HG03039 (cell line): ENCODE data around the gene FBH1.
"Not testable (repeated sequence)": the region's sequence is repeated elsewhere in the genome, so short reads cannot be mapped to it uniquely, and the experiment has no call there.

Experiments
- ATAC-seq: cut with Tn5 transposase; IDR thresholded peaks from one replicate; pipeline ENCODE4 v1.9.1; 2021; ENCODE audit warnings: mild to moderate bottlenecking, moderate library complexity; ENCODE audit not compliant: unreplicated experiment

Gene FBH1

GRCh38 chr10:5956146-5956936 is 66.3 kb downstream of the FBH1 start:
- ATAC-seq, result no peak

- no peak for ATAC-seq
Observed at GRCh38 chr10:5958077-5958476, 68.0 kb downstream of the FBH1 start.

GRCh38 chr10:5958675-5959074 is 68.6 kb downstream of the FBH1 start:
- no peak for ATAC-seq

- no peak for ATAC-seq
Observed at GRCh38 chr10:5959142-5959541, 69.1 kb downstream of the FBH1 start.

GRCh38 chr10:5959581-5960069 is 69.6 kb downstream of the FBH1 start:
- ATAC-seq, result no peak

DNA sequence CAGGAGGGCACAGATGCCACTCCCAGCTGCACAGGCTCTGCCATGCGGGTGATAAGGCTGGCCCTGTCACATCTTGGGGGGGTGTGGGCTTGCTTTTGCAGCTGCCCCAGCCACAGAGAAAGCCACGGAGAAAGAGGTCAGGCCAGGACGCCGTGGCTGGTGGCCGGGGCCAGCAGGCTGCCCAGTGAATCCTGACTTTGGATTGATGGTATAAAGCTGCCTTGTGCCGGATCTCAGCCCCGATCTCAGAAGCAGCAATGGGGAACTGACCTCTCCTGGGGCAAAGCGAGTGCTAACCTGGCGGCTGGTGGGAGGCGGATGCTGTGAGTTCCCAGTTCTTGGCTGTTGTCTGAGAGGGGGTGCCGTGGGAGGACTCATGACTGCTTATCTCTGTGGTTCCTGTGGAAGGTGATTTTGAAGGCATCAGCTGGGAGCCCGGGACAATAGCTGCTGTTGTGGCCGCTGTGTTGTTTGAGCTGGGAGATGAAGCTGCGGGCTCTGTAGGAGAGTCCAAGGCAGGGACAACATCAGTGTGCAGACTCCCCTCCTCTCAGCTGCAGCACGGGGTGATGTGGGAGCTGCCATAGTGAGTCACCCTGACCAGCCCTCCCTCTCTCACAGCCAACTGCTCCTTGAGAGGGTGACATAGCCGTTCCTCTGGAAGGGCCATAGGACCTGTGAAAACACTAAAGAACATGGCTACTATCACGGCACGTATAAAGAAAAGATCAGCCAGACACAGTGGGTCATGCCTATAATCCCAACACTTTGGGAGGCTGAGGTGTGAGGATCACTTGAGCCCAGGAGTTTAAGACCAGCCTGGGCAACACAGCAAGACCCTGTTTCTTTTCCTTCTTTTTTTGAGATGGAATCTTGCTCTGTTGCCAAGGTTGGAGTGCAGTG is 70.3 kb downstream of the FBH1 start:
- no peak for ATAC-seq

DNA sequence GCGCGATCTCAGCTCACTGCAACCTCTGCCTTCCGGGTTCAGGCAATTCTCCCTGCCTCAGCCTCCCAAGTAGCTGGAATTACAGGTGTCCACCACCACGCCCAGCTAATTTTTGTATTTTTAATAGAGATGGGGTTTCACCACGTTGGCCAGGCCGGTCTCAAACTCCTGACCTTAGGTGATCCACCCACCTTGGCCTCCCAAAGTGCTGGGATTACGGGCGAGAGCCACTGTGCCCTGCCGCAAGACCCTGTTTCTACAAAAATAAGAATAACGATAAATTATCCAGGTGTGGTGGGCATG is 70.9 kb downstream of the FBH1 start:
- ATAC-seq, result not testable (repeated sequence)

DNA sequence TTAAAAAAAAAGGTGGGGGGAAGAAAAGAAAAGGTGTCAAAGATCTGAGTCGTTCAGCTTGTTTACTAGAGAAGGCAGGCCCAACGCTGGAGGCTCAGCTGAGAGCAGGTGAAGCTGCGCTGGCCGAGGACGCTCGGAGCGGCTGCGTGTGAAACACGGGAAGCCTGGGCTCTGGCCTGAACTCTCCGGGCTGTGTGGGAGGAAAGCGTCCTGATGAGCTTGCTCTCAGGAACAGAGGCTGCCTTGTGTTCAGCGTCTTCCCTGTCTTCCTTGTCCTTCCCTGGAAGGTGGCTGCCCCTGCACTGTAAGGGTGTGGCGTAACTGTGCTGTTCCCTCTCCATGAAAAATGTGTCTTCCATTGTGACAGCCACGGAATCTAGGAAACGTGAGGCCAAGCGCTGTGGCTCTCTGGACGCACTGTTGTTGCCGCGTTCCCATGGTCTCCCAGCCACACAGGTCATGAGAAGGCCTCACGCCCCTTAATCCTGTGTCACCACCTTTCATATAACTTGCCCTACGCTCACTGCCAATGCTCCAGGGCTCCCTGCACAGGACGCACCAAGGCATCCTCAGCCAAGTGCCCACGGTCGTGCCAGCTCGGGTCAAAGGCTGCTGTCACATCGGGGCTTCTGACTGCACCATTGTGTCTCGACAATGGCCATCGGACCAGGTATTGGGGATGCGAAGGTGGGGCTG is 71.5 kb downstream of the FBH1 start:
- no peak for ATAC-seq

DNA sequence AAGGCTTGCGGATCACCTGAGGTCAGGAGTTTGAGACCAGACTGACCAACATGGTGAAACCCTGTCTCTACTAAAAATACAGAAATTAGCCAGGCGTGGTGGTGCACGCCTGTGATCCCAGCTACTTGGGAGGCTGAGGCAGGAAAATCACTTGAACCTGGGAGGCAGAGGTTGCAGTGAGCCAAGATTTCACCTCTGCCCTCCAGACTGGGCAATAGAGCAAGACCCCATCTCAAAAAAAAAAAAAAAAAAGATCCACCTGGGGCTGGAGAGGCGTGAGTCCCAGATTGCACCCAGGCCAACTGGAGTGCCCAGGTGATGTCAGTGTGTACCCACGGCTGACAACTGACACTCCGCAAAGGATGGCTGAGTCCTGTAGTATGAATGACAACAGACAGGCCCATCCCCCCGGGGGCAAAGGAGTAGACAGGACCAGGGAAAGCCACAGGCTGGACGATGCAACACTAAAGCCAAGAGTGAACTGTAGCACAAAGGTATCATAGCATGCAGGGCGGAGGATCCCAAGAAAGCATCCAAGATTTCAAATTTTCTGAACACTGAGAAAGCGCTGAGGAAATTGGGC is 72.4 kb downstream of the FBH1 start:
- not testable (repeated sequence) for ATAC-seq

DNA sequence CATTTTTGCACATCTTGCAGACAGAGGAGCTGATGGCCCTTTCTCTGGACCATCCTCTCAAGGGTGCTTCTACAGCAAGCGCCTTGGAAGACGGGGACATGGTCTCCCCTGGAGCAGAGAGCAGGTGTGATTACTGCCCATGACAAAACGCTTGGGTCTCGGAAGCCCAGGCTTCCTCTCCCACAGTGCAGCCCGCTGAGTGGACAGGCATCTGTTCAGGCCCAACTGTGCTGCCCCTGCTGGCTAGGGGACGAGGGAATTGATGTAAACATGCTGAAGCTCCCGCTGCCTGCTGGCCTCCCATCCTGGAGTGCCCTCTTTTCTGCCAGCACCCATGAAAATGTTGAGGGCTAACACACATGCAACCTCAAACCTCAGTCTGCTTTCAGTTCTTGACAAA is 73.0 kb downstream of the FBH1 start:
- no peak for ATAC-seq

- ATAC-seq, result no peak
Observed at GRCh38 chr10:5963591-5963990, 73.5 kb downstream of the FBH1 start.

DNA sequence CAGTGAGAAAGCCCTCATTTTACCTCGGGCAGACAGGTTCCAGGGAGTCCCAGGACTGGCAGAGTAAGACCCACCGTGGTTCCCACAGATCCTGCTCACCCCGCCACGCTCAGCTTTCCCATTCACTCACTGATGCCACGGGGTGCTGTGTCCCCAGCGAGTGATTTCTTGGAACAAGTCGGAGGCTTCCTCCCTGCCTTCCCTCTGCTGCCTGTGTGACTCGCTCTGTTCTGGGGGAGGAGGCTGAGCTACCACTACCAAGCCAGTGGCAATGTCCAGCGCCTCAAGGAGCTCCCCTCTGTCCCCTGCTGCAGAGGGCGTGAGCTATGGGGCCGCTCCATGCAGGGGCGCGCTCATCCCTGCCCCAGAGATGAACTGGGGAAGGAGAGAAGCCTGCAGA is 74.7 kb downstream of the FBH1 start:
- no peak for ATAC-seq

DNA sequence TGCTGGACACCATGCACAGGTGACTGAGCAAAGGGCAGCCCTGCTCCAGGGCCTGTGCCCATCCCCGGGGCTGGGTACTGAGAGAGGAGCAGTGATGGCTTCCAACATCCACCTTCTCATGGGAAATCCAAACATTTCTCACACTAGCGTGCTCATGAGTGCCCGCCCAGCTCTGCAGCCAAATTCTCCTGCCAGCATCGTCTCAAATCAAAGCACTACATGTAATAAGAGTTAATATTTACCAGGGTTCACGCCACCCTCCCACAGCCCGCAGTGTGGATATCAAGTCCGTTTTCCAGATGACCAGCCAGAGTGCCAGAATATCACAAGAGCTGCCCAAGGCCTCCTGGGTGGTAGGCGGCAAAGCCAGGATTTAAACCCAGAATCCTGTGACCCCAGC is 75.2 kb downstream of the FBH1 start:
- ATAC-seq, result no peak

GRCh38 chr10:5968037-5968680 is 78.1 kb downstream of the FBH1 start:
- ATAC-seq, result no peak

DNA sequence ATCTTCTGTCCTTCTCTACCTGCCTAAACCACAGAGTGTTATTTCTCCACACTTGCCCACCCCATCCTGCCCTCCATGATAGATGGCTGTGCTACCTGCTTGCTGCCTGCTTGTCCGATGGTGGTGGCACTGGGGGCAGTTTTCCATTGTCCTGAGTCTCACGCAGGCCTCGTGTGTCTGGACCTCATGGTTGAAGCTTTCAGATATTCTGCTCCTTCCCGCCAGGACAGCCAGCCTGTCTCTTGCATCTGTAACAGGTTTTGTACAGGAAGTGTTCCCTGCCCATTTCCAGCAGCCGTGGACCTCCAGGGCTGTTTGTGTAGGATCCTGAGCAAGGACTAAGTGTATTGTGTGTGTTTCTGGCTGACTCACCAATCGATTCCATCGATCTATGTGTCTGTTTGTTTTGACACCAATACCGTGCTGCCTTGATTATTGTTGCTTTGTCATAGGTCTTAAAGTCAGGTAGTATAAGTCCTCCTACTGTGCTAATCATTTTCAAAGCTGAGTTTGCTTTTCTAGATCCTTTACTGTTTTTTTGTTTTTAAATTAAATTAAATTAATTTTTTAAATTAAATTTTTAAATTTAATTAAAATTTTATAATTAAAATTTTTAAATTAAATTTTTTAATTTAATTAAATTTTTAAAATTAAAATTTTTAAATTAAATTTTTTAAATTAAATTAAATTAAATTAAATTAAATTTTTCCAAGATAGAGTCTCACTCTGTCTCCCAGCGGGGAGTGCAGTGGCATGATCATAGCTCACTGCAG is 78.8 kb downstream of the FBH1 start:
- no peak for ATAC-seq

GRCh38 chr10:5970066-5970465 is 80.0 kb downstream of the FBH1 start:
- no peak for ATAC-seq

DNA sequence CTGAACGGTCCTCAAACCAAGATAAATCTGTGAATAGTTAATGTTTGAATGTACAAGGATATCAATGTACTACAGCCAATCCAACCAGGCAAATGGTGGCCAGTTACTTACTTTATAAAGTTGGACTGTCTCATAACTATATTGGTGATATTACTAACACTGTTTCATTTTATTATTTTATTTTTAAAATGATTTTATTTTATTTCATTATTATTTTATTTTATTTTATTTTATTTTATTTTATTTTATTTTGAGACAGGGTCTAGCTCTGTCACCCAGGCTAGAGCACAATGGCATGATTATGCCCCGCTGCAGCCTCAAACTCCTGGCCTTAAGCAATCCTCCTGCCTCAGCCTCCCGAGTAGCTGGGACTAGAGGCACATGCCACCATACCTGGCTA is 80.5 kb downstream of the FBH1 start:
- no peak for ATAC-seq

DNA sequence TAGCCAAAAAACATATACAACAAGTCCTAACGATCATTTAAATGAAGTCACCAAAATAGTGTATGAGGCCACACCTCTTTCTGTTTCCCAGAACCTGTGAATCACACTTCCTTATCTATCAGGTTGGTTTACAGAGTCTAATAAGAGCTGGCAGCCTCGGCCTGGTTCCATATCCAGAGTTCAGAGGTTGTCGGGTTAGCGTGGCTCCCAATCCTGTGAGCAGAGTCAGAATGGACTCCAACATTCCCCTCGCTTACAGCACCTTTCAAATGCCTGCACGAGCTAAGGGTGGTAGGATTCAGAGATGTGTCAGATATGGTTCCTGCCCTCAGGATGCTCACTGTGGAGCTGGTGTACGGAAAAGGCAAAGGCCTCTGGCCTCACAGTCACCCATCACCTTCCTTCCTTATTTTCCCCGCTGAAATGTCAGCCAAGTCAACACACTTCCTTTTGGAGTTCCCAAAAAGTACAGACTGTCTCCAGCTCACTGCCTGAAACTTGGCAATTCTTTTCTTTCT is 81.3 kb downstream of the FBH1 start:
- no peak for ATAC-seq

GRCh38 chr10:5971886-5972285 is 81.8 kb downstream of the FBH1 start:
- ATAC-seq, result no peak

- ATAC-seq, result no peak
Observed at GRCh38 chr10:5973069-5973468, 83.0 kb downstream of the FBH1 start.
